Measurements from ENCODE around the gene SZT2.

Gene SZT2

DNA sequence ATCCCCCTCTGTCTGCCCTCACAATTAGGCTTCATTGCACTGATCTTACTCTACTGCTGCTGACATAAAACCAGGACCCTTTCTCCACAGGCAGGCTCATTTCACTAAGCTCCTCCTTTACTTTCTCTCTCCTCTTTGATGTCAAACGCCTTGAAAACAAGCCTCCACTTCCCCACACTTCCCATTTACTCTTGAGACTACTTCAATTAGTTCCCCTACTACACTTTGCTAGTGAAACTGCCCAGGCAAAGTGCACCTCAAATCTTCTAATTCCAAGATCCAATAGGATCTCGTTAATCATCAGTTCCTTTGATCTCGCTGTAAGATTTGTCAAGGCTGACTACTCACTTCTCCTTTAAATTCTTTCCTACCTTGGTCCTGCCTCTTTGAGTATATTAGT lies 36.8 kb upstream of the SZT2 start:
- ATAC-seq: no peak
- no peak for TF ChIP-seq TCF4 (CRISPR knock-in tag; IDR thresholded peaks at IDR 0.05; ENCODE audit: borderline replicate concordance)
- TF ChIP-seq, protein P1, sequence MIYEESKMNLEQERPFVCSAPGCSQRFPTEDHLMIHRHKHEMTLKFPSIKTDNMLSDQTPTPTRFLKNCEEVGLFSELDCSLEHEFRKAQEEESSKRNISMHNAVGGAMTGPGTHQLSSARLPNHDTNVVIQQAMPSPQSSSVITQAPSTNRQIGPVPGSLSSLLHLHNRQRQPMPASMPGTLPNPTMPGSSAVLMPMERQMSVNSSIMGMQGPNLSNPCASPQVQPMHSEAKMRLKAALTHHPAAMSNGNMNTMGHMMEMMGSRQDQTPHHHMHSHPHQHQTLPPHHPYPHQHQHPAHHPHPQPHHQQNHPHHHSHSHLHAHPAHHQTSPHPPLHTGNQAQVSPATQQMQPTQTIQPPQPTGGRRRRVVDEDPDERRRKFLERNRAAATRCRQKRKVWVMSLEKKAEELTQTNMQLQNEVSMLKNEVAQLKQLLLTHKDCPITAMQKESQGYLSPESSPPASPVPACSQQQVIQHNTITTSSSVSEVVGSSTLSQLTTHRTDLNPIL (CRISPR knock-in tag; IDR thresholded peaks at IDR 0.05; ENCODE audit: low read depth): no peak
- TF ChIP-seq, protein P2, sequence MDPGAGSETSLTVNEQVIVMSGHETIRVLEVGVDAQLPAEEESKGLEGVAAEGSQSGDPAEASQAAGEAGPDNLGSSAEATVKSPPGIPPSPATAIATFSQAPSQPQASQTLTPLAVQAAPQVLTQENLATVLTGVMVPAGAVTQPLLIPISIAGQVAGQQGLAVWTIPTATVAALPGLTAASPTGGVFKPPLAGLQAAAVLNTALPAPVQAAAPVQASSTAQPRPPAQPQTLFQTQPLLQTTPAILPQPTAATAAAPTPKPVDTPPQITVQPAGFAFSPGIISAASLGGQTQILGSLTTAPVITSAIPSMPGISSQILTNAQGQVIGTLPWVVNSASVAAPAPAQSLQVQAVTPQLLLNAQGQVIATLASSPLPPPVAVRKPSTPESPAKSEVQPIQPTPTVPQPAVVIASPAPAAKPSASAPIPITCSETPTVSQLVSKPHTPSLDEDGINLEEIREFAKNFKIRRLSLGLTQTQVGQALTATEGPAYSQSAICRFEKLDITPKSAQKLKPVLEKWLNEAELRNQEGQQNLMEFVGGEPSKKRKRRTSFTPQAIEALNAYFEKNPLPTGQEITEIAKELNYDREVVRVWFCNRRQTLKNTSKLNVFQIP (CRISPR knock-in tag; IDR thresholded peaks at IDR 0.05; ENCODE audit: borderline replicate concordance, low read depth): no peak
- TF ChIP-seq ZC3H10 (CRISPR knock-in tag; IDR thresholded peaks at IDR 0.05): no peak
- no peak for TF ChIP-seq SNAI2 (CRISPR knock-in tag; IDR thresholded peaks at IDR 0.05)
- TF ChIP-seq, protein P3, sequence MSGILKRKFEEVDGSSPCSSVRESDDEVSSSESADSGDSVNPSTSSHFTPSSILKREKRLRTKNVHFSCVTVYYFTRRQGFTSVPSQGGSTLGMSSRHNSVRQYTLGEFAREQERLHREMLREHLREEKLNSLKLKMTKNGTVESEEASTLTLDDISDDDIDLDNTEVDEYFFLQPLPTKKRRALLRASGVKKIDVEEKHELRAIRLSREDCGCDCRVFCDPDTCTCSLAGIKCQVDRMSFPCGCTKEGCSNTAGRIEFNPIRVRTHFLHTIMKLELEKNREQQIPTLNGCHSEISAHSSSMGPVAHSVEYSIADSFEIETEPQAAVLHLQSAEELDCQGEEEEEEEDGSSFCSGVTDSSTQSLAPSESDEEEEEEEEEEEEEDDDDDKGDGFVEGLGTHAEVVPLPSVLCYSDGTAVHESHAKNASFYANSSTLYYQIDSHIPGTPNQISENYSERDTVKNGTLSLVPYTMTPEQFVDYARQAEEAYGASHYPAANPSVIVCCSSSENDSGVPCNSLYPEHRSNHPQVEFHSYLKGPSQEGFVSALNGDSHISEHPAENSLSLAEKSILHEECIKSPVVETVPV (CRISPR knock-in tag; IDR thresholded peaks at IDR 0.05): no peak
- TF ChIP-seq ZFP30 (CRISPR knock-in tag; IDR thresholded peaks at IDR 0.05): no peak
- TF ChIP-seq RARB (CRISPR knock-in tag; IDR thresholded peaks at IDR 0.05): no peak
- TF ChIP-seq, protein P4, sequence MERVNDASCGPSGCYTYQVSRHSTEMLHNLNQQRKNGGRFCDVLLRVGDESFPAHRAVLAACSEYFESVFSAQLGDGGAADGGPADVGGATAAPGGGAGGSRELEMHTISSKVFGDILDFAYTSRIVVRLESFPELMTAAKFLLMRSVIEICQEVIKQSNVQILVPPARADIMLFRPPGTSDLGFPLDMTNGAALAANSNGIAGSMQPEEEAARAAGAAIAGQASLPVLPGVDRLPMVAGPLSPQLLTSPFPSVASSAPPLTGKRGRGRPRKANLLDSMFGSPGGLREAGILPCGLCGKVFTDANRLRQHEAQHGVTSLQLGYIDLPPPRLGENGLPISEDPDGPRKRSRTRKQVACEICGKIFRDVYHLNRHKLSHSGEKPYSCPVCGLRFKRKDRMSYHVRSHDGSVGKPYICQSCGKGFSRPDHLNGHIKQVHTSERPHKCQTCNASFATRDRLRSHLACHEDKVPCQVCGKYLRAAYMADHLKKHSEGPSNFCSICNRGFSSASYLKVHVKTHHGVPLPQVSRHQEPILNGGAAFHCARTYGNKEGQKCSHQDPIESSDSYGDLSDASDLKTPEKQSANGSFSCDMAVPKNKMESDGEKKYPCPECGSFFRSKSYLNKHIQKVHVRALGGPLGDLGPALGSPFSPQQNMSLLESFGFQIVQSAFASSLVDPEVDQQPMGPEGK (CRISPR knock-in tag; IDR thresholded peaks at IDR 0.05; ENCODE audit: borderline replicate concordance): no peak
- no peak for TF ChIP-seq BACH2 (CRISPR knock-in tag; IDR thresholded peaks at IDR 0.05; ENCODE audit: borderline replicate concordance)
- TF ChIP-seq, protein P5, sequence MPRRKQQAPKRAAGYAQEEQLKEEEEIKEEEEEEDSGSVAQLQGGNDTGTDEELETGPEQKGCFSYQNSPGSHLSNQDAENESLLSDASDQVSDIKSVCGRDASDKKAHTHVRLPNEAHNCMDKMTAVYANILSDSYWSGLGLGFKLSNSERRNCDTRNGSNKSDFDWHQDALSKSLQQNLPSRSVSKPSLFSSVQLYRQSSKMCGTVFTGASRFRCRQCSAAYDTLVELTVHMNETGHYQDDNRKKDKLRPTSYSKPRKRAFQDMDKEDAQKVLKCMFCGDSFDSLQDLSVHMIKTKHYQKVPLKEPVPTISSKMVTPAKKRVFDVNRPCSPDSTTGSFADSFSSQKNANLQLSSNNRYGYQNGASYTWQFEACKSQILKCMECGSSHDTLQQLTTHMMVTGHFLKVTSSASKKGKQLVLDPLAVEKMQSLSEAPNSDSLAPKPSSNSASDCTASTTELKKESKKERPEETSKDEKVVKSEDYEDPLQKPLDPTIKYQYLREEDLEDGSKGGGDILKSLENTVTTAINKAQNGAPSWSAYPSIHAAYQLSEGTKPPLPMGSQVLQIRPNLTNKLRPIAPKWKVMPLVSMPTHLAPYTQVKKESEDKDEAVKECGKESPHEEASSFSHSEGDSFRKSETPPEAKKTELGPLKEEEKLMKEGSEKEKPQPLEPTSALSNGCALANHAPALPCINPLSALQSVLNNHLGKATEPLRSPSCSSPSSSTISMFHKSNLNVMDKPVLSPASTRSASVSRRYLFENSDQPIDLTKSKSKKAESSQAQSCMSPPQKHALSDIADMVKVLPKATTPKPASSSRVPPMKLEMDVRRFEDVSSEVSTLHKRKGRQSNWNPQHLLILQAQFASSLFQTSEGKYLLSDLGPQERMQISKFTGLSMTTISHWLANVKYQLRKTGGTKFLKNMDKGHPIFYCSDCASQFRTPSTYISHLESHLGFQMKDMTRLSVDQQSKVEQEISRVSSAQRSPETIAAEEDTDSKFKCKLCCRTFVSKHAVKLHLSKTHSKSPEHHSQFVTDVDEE (CRISPR knock-in tag; IDR thresholded peaks at IDR 0.05): no peak
- TF ChIP-seq ISL1 (CRISPR knock-in tag; IDR thresholded peaks at IDR 0.05): no peak
- no peak for TF ChIP-seq OSR1 (CRISPR knock-in tag; IDR thresholded peaks at IDR 0.05)
- TF ChIP-seq ARNTL (CRISPR knock-in tag; IDR thresholded peaks at IDR 0.05; ENCODE audit: borderline replicate concordance, low read depth): no peak
- no peak for TF ChIP-seq GLIS3 (CRISPR knock-in tag; IDR thresholded peaks at IDR 0.05)
- no peak for TF ChIP-seq ZFP3 (CRISPR knock-in tag; IDR thresholded peaks at IDR 0.05)
- no peak for TF ChIP-seq TOX (CRISPR knock-in tag; IDR thresholded peaks at IDR 0.05; ENCODE audit: borderline replicate concordance)
- no peak for TF ChIP-seq CSDC2 (CRISPR knock-in tag; IDR thresholded peaks at IDR 0.05)

DNA sequence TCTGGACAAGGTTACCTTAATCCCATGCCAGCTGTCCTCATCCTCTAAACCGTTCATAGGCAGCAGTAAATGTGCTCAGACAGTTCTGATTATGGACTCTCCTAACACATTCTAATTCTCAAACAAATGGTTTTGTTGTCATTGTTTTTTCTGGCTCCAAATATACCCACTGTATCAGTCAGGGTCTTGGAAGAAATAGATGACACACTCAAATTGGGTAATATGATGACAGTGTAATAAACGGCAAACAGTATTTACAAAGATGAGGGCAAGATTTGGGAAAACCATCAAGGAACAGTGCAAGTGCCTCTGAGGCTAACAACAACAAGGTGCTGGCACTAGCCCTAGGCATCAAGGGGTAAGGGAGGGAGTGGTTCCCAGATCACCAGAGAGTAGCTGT lies 35.2 kb upstream of the SZT2 start:
- no peak for ATAC-seq
- TF ChIP-seq ZNF70 (CRISPR knock-in tag; IDR thresholded peaks at IDR 0.05): no peak
- no peak for TF ChIP-seq ZFP3 (CRISPR knock-in tag; IDR thresholded peaks at IDR 0.05)
- no peak for TF ChIP-seq SNAI2 (CRISPR knock-in tag; IDR thresholded peaks at IDR 0.05)
- TF ChIP-seq ZC3H10 (CRISPR knock-in tag; IDR thresholded peaks at IDR 0.05): no peak
- TF ChIP-seq, protein P5 (CRISPR knock-in tag; IDR thresholded peaks at IDR 0.05): no peak
- TF ChIP-seq, protein P1 (CRISPR knock-in tag; IDR thresholded peaks at IDR 0.05; ENCODE audit: low read depth): no peak
- no peak for TF ChIP-seq TOX (CRISPR knock-in tag; IDR thresholded peaks at IDR 0.05; ENCODE audit: borderline replicate concordance)
- TF ChIP-seq ESRRG (CRISPR knock-in tag; IDR thresholded peaks at IDR 0.05): no peak
- TF ChIP-seq GLIS3 (CRISPR knock-in tag; IDR thresholded peaks at IDR 0.05): no peak
- no peak for TF ChIP-seq BACH2 (CRISPR knock-in tag; IDR thresholded peaks at IDR 0.05; ENCODE audit: borderline replicate concordance)
- TF ChIP-seq ARNTL (CRISPR knock-in tag; IDR thresholded peaks at IDR 0.05; ENCODE audit: borderline replicate concordance, low read depth): no peak
- TF ChIP-seq ISL1 (CRISPR knock-in tag; IDR thresholded peaks at IDR 0.05): no peak
- TF ChIP-seq, protein P2 (CRISPR knock-in tag; IDR thresholded peaks at IDR 0.05; ENCODE audit: borderline replicate concordance, low read depth): no peak
- no peak for TF ChIP-seq ZNF8 (CRISPR knock-in tag; IDR thresholded peaks at IDR 0.05)
